HG03064 (cell line): ENCODE data around the gene MCM3AP.
"Not testable (repeated sequence)": the region's sequence is repeated elsewhere in the genome, so short reads cannot be mapped to it uniquely, and the experiment has no call there.

Source experiments
- ATAC-seq: cut with Tn5 transposase; IDR thresholded peaks from one replicate; pipeline ENCODE4 v1.9.1; 2021; ENCODE audit warnings: low read depth; ENCODE audit not compliant: unreplicated experiment

MCM3AP gene

DNA sequence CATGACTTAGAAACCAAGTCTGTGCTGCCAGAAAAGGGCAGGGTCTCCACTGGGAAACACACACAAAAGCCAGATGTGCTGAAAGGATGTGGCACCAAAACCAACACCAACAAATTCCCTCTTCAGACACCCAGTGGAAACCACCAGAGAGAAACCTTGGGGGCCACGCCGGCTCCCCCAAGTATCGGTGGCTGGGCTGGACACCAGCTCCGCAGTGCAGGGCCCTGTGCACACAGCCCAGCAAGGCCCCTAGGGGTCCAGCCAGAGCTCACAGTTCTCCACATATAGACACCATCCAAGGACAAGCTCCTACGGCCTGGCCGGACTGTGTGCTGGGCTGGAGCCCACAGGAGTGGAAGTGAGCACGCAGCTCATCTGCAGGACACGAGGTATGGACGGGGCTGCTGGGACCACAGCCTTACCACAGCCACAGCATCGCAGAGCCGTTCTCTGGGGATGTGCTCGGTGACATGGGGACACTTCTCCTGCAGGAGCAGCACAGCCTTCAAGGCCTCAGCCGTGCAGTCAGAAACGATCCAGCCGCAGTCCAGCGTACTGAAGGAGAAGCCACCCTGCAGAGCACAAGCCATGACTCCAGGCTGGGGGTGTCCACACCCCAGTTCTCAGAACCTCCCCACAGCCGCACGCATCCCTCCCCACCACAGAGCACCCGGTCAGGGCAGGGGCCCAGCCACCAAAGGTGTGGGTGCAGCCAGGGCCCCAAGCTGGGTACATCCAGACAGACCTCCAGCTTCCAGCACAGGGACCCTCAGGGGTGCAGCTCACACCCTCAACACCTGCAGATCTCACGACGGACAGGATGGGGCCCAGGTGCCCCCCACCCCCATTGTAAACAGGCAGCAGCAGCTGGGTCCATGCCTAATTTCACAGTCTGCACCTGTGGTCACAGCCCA, 78.1 kb downstream of the MCM3AP start:
- no peak for ATAC-seq

DNA sequence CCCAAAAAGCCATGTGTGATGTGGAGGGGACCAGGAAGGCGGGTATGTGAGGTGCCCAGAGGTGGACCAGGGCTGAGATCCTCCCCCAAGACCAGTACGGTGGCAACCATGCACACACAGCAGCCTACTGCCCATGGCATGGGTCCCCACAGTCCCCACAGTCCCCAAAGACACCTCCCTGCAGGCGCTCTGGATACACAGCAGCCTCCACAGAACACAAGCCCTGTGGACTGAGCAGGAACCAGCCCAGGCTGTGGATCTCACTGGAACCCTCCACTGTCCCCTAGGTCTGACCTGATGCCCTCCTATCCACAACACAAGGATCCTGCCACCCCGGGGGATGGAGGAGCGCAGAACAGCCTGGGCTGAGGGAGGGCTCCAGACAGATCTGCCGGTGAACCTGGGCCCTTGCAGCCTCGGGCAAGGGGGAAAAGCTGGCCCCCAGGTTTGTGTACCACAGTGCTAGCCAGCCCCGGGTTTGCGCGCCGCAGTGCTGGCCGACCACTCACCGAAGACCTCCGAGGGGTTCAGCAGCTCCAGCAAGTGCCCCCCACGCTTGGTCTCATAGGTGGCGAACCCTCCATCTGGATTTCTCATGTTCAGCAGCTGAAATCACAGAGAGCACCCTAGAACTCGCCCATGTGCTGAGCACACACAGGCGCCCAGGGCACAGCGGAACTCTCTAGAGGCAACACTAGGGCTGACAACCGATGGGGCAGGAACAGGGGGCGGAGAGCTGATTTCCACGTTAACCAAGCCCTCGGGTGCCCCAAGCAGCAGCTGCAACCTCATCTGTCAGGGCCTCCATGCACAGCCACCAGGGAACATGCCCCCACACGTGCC, 79.0 kb downstream of the MCM3AP start:
- no peak for ATAC-seq

DNA sequence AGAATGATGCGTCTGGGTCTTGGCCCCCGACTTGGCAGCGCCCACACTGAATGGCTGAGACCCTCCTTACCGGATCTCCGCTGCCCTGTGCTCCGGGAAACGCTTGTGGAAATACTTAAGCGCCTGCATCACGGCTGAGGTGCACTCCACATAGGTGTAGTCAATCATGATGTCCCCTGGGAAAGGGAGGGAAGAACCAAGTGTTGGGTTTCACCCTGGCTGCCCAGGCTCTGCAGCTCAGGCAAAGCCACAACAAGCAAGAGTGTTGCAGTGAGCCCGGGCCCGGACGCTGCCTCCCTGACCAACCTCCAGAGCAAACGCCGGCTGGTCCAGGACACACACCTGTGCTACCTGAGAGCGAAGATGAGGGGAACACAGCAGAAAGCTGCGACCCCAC, 79.6 kb downstream of the MCM3AP start:
- no peak for ATAC-seq

DNA sequence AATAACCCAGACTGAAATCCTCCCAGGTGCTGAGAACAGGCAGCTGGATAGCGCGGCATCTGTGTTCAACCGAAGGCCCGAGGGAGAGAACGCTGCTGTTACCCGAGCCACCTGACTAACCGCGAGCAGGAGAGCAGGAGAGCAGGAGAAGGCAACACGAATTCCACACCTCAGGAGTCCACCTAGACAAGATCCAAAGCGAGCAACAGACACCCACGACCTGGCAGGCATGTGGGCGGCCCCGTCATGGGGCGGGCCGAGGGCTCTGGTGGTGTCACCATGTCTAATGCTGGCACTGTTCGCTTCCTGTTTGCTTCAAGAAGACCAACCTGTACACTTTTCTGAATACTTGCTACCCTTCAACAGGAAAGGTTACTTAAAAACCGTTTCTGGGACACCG, 80.2 kb downstream of the MCM3AP start:
- ATAC-seq: no peak

GRCh38 chr21:46203203-46203600, 82.2 kb downstream of the MCM3AP start:
- no peak for ATAC-seq

DNA sequence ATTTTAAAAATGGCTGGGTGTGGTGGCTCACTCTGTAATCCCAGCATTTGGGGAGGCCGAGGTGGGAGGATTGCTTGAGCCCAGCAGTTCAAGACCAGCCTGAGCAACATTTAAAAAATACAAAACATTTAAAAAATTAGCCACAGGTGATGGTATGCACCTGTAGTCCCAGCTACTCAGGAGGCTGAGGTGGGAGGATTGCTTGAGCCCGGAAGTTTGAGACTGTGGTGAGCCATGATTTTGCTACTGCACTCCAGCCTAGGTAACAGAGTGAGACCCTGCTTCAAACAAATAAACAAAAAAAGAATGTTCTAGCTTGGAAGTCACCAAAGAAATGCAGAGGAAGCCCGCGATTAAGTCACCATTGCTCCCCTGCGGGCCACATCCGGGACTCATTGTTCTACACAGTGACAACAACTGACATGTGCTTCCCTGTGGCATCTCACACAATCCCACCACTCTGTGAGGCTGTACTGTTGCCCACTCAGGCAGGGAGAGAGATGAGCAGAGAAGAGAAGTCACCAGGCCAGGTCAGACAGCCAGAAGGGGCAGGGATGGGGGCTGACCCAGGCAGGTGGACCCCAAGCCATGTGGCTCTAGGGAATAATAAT, 82.7 kb downstream of the MCM3AP start:
- ATAC-seq: no peak

DNA sequence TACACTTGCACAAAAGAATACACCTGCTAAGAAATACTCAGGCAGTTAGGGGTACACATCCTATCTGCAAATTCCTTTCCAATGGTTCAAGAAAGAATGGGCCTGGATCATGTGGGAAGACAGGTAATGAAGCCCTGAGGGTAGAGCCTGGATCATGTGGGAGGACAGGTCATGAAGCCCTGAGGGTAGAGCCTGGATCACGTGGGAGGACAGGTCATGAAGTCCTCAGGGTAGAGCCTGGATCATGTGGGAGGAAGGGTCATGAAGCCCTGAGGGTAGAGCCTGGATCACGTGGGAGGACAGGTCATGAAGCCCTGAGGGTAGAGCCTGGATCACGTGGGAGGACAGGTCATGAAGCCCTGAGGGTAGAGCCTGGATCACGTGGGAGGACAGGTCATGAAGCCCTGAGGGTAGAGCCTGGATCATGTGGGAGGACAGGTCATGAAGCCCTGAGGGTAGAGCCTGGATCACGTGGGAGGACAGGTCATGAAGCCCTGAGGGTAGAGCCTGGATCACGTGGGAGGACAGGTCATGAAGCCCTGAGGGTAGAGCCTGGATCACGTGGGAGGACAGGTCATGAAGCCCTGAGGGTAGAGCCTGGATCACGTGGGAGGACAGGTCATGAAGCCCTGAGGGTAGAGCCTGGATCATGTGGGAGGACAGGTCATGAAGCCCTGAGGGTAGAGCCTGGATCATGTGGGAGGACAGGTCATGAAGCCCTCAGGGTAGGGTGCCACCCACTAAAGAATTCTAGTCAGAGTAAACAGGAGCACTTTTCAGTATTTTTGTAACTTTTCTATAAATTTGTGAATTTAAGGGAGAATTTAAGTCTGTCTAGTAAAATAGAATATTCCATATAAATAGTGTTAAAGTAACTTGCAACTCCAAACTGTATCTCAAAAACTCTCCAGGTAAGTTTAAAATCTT, 84.3 kb downstream of the MCM3AP start:
- ATAC-seq: not testable (repeated sequence)

DNA sequence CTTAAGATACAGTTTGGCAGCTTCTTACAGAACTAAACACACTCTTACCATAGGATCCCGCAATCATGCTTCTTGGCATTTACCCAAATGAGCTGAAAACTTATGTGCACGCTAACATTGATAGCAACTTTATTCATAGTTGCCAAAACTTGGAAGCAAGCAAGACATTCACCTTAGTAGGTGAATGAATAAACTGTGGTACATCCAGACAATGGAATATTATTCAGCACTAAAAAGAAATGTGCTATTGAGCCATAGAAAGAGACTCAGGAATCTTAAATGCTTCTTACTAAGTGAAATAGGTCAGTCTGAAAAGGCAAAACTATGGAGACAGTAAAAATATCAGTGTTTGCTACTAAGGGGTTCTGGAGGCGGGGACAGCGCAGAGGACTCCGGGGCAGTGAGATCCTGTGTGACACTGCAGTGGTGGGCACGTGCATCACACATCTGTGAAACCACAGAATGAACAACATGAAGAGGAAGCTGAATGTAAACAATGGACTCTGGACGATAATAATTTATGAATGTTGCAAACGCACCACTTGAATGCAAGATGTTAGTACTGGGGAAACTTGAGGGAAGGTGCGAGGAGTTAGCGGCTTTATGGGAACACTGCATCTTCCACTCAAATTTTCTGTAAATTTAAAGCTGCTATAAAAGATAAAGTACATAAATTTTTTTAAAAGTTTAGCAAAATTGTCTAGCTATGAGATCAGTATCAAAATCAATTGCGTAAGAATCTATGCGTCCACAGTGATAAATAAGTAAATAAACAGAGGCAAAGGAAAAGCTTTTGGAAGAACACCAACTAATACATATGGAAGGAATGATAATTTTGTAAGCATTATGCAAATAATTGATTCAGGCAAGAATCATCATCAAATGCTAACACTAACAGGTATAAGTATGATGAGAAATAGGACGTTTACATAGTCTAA, 85.7 kb downstream of the MCM3AP start:
- no peak for ATAC-seq

DNA sequence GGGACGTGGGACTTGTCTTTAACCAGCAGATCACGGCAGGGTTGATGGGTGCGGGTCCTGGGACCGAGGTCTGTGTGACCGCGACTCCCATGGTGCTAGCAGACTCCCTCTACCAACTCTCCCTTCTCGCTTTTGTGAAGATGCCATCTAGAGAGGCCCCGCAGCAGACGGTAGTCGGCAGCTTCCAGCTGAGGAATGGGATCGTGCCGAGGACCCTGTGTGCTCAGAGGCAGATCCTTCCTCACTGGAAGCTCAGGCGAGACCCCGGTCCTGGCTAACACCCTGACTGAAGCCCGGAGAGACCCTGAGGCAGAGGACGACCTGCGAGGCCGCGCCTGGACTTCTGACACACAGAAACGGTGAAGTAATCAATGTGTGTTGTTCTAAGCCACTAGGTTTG, 88.7 kb downstream of the MCM3AP start:
- ATAC-seq: no peak

DNA sequence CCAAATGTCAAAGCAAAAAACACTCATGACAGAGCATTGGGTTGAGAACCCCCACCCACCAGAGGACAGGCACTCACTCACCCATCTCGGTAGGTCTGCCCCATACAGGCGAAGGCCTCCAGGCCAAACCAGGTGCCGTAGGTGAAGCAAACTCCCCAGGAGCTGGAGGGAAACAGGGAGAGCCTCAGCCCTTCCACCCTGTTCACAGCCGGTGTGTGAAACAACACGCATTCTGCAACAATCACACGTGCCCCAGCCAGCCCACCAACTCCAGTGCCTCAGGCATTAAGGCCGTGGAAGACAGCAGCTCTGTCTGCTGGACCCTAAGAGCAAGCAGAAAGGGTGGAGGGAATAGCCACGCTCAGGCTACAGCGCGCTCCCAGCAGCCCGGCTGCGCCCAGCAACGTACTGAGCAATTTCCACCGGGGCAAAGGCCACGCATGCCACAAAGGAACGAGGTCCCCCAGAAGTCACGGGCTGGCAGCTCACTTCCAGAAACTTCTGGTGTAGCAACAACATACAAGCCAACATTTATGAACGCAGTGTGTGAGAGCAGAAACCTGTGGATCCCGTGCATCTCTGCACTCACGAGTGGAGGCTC, 89.7 kb downstream of the MCM3AP start:
- ATAC-seq: no peak

DNA sequence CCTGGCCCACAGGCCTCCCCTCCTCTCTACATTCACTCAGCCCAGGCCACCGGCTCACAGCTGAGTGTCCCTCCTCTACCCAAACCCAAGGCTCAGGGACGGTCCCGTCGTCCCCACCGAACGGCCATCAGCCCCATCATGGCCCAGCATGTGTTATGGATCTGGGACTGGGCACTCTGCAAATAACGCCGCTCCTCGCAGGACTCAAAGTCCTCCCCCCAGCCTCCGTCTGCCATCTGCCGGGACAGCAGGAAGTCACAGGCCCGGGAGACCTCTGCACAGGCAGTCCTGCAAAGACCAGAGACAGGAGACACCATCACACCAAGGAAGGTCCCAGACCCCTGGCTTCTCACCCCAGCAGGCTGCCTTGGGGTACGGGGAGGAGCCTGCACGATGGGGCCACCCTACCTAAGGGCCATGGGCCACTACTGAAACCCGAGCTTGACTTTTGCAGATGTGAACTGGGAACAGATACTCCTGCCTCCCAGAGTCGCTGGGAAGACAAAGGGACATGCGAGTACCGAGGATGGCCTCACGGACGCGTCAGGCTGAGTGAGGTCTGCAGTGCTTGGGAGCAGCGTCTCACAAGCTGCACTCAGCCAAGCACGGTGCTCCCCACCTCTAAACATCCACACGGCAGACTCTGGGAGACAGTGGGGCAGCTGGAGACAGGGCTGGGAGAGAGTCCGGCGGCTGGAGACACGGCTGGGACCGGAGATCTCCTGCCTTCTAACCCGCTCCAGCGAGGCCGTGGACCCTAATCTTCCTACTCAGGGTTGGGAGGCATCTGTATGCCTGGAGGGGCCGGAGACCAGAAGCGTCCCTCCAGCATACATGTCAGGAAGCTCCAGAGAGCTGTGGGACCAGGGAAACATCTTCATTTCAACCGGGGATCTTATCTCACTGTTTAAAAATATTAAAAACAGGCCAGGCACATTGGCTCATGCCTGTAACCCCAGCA, 90.8 kb downstream of the MCM3AP start:
- ATAC-seq: no peak

DNA sequence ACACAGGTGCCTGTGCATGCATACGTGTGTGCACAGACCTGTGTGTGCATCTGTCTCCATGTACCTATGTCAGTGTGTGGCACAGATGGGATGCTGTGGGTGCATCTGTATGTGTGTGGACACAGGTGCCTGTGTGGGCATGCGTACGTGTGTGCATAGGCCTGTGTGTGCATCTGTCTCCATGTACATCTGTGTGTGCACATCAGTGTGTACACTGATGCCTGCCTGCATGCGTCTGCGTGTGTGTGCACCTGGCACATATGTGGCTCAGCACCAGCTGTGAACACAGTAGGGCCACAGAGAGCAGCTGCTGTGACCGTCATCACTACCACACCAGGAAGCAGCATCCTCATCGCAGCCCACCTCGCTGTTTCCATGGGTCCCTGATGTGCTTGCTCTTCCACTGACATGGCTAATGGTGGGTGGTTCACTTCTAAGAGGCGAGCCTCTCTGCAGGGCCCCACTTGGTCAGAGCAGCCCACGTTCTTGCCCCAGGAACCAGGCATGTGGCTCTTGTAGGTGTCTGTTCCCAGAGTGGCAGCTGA, 91.5 kb downstream of the MCM3AP start:
- no peak for ATAC-seq

GRCh38 chr21:46191686-46192575, 93.5 kb downstream of the MCM3AP start:
- no peak for ATAC-seq

GRCh38 chr21:46191257-46191685, 94.1 kb downstream of the MCM3AP start:
- ATAC-seq: no peak

GRCh38 chr21:46190491-46191131, 94.8 kb downstream of the MCM3AP start:
- ATAC-seq: no peak
